ENCODE results near the gene PTPN22. TPM values are rescaled to one million over a fixed set of nuclear protein-coding genes. Genes with fewer than 3 reads are reported as not detected.

PTPN22 gene
- total RNA-seq, 1 donor from 2014 or later, result 0.70 TPM

DNA sequence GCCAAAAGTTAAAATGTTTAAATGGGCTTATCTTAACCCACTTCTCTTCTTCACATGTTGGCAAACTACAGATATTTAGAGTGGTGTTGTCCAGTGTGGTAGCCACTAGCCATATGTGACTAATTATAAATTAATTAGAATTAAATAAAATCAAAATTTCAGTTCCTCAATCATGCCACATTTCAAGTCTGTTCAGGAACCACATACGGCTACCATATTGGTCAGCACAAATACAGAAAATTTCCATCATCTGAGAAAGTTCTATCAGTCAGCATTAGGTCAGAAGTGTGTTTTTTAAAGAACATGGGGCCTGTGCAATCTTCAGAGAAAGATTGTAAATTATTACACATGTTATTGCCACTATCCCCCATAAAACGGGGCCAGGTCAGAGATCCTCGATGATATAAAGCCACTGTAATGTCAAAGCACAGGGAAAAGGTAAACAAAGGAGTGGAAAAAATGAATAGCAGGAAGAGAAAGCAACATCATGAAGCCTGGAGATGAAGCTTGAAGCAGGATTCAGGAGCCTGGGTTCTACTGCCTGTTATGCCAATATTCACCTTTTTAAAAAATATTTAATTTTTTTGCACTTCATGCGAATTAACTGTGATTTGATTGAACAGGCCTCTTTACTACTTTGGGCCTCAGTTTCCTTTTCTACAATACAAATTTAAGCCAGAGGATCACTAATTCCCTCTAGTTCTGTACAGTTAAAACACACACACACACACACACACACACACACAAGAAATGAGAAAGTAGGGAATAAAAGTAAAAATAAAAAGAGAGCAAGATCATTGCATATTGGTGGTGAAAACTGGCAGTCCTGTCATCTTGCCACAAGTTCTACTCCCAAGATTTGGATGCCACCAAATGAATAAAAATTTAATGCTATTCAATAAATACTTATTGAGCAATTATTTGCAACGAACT, 61.6 kb downstream of the PTPN22 start:
- no peak for DNase-seq (ENCODE audit: low spot score)

DNA sequence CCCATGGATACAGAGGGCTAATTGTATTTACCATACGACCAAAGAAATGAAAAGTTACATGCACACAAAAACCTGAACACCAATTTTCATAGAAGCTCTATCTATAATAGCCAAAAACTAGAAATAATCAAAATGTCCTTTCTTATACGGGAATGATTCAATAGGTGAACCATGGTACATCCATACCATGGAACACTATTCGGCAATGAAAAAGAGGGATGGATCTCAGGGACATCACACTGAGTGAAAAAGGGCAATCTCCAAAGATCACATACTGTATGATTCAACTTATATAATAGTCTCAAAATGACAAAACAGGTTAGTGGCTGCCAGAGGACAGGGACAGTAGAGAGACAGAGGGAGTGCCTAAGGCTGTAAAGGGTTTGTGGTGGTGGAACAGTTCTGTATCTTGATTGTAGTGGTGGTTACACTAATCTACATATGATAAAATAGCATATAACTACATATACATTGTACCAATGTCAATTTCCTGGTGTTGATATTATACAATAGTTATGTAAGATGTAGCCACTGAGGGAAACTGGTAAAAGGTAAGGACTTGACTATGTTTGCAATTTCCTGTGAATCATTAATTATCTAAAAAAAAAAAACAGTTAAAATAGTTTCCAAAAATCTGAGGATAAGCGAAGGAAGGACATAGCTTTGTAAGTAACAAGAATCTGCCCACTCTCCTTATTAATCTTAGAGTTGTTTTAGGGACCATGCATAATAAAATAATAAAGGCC, 62.9 kb downstream of the PTPN22 start:
- no peak for DNase-seq (ENCODE audit: low spot score)
- intact Hi-C loops (cut with DNase I), result no loop called here

More for the DNA sequence above, 61.6 kb downstream of the PTPN22 start:
- intact Hi-C loops (cut with DNase I), result loop anchor here (5.0 to 10.0 kb wide), 2 partner anchors 117 to 665 kb away; partner anchors contain the start of gene HIPK1

DNA sequence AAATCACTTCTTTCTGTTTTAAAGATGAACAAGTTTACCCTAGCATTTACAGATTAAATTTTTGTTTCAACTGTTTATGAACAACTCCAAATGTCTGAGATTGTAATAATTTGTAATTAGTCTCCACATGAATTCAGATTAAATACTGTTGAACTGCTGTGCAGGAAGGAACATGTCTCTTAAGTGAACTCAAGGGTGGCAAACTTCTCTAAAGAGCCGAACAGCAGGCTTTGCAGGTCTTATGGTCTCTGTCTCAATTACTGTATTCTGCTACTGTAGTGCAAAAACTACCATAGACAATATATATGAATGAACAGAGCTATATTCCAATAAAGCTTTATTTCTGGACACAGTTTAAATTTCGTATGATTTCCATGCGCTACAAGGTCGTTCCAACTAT, 65.9 kb downstream of the PTPN22 start:
- intact Hi-C loops (cut with DNase I), result no loop called here
- no peak for DNase-seq (ENCODE audit: low spot score)

DNA sequence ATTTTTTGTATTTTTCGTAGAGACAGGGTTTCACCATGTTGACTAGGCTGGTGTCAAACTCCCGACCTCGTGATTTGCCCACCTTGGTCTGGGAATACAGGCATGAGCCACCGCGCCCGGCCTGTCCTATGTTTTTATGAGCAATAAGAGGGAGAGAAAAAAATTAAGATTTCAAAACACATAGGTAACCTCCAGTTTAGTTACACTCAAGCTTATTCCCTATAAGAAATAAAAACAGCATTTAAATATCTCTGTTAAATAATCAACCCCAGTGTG, 66.3 kb downstream of the PTPN22 start:
- DNase-seq (ENCODE audit: low spot score), result no peak
- intact Hi-C loops (cut with DNase I), result no loop called here

DNA sequence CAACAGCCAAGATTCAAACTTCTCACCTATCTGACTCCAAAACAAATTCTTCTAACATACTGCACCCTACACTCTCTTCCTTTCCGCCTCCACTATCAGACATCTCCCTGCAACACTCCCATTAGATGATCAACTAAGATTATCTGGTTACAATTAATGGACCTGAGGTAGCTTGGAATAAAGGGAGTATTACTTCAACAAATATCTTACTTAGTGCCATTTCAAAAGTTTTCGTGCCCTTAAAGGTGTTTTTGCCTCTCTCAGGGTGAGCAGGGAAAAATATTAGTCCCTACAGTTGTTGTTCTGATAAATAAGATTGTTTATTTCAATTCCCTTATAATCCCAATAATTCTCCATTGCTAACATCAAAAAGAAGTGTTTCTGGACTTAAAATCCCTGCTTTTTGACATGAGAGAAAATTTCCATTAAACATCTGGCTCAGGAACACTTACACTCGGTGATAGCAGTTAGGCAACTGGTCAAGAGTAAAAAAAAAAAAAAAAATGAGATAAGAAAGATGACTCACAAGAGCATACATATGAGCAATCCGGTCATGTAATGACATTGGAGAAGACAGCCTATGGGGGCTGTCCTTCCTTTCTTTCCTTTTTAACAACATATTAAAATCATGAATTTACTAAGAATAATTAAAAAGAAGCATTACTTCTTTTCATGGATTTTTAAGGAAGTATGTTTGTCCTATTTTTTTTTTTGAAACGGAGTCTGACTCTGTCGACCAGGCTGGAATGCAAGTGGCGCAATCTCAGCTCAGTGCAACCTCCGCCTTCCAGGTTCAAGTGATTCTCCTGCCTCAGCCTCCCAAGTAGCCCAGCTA, 66.9 kb downstream of the PTPN22 start:
- no peak for DNase-seq (ENCODE audit: low spot score)
- intact Hi-C loops (cut with DNase I), result no loop called here

DNA sequence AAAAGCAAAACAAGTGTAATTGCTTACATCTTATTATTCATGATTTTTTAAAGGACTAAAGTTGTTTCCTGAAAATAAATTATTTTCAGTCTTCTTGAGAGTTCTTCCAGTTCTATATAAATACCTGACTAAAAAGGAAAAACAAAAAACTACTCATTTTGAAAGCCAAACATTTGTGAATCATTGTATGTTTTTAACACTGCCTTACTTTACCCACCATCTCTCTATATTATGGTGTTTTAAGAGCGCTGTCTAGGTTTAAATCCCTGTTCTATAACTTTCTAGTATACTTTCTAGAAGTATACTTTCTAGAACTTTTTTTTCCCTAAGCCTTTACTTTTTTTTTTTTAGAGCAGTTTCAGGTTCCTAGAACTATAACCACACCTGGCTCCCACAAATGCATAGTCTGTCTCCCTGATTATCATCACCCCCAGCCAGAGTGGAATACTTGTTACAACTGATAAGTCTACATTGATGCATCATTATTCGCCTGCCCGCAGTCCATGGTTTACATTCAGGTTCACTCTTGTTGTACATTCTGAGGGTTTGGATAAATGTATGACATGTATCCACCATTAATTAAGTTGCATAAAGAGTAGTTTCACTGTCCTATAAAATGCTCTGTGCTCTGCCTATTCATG, 69.0 kb downstream of the PTPN22 start:
- intact Hi-C loops (cut with DNase I), result no loop called here
- no peak for DNase-seq (ENCODE audit: low spot score)

DNA sequence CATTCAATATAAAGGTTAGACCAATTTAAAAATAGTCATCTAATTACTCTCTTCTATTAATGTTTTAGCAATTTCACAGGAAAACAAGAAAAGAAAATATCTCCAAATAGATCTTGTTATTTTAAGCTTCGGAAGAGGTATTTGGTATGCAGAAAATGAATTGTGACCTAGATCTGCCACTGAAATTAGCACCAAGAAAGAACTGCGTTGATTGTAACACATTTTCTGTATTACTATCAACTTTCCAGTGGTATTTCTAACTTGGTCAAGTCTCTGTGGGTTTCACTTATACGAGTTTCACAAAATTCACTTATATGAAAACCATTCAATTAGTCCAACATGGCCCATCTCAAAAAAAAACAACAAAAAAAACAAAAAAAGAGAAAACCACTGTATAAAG, 71.0 kb downstream of the PTPN22 start:
- intact Hi-C loops (cut with DNase I), result no loop called here

DNA sequence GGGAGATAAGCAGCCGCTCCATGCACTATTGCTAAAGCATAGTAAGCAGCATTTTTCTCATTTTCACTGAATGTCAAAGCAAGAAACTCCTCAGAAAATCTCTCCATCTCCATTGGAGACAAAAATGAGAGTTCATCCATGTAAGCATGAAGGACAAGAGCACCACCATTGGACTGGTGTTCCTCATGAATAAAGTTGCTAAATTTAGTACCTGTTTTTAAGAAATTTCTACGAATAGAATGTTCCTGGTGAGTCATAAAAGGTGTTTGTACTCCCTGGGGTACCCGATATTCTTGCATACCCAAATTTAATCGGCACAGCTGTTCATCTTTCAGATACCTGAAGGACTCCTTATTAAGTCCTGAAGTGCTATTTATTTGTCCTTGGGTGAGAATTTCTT, 74.0 kb downstream of the PTPN22 start:
- no peak for DNase-seq (ENCODE audit: low spot score)
- intact Hi-C loops (cut with DNase I), result no loop called here

More for the DNA sequence above, 71.0 kb downstream of the PTPN22 start:
- no peak for DNase-seq (ENCODE audit: low spot score)

DNA sequence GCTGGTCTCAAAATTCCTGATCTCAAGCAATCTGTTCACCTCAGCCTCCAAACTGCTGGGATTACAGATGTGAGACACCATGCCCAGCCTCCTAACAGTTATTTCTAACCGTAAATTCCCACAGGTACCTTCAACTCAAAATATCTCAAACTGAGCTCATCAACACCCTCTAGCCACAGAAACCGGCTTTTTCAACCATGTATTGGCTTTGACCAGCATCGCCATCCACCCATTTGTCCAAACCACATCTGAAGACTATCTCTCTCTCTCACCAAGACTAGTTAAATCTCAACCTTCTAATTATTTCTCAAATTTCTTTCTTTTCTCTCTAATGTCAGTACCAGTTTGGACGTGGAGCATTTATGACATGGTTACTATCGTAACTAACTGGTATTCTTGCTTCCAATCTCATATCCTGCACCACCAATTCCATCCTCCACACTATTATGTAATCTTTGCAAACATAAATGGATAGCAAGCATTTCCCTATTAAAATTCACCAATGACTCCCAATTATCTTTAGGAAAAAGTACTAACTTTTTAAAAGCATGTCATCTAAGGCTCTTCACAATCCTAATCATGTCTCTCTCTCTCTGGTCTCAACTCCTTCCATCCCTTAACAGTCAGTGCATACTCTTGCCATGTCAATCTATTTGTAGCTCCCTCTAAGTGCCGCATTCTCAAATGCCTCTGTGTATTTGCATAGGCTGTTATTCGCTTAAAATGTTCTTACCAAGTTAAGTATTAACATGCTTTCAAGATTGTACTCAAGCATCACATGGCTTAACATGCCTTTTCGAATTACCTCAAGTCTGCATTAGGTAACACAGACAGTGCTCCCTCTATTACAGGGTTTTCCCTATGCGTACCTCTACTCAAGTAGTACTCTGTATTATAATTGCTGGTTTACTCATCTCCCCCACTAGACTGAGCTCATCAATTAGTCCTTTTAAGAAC, 77.4 kb downstream of the PTPN22 start:
- intact Hi-C loops (cut with DNase I), result no loop called here
- no peak for DNase-seq (ENCODE audit: low spot score)

DNA sequence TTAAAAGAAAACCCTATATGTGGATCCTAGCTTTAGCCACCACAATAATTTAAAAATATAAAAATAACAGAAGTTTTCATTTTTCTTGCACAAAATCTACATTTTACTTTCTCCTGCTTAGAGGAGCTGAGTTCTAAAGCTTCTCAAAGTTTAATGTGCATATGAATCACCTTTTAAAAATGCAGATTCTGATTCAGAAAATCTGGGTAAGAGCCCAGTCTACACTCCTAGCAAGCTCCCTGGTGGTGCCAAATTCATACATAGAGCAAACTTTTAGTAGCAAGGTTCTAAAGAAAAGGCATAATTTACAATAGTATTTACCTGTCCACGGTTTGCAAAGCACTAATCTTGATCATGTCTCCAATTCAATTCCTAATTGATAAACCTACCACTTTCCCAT, 78.5 kb downstream of the PTPN22 start:
- intact Hi-C loops (cut with DNase I), result no loop called here
- DNase-seq (ENCODE audit: low spot score), result no peak

DNA sequence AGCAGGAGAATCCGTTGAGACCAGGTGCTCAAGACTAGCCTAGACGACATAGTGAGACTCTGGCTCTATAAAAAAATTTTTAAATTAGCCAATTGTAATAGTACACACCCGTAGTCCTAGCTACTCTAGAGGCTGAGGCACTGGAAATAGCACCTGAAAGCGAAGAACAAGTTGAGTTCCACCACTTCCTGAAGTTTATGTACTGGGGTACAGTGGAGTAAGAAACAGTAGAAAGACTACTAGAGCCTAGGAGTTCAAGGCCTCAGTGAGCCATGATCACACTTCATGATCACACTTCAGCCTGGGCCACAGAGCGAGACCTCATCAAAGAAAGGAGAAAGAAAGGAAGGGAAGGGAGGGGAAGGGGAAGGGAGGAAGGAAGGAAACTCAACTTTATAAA, 79.0 kb downstream of the PTPN22 start:
- intact Hi-C loops (cut with DNase I), result no loop called here
- no peak for DNase-seq (ENCODE audit: low spot score)

DNA sequence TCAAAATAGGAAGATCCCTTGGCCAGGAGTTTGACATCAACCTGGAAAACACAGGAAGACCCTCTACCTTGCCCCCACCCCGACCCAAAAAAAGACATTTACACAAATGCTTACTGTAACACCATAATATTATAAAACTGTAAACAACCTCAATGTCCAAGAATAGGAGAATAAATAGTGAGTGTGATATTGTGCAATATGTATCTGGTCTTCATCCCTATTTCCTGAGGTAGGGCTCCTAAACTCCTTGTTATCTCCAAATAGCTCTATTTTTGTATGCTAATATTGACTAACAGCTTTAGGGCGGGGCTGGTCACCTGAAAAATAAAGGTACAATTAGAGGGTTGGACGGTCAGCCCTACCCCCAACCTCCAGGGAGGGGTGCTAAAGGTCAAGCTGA, 82.7 kb downstream of the PTPN22 start:
- no peak for DNase-seq (ENCODE audit: low spot score)
- intact Hi-C loops (cut with DNase I), result no loop called here

DNA sequence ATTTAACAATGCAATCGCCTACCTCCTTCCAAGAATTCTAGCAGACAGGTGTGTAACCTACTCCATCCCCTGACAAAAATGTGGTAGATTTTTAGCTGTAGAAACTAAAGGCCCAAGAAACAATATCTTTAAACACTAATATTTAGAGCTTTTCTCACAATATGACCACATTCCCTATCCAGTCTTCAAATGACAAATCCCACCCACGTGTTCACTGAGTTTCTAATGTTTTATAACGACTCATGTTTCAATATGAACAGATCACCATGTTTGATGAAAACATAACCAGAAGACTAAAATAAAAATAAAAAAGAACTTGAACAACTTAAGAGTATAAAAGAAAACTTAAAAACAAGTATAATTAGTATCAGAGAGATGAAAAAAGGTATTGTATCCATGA, 83.8 kb downstream of the PTPN22 start:
- intact Hi-C loops (cut with DNase I), result no loop called here
- DNase-seq (ENCODE audit: low spot score), result no peak

DNA sequence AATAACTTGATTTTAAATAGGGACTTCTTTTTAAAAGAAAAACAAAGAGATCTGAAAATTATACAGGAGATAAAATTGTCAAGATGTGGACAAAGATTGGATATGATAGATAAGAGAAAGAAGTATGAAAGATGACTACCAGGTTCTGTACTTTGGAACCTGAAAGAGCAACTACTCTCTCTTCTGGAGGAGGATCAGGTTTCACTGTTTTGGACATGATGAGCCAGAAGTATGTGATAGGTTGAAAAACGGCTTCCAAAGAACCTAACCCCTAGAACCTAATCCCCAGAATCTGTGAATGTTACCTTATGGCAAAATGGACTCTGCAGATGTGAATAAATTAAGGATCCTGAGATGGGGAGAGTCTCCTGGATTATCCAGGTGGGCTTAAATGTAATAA, 85.4 kb downstream of the PTPN22 start:
- DNase-seq (ENCODE audit: low spot score), result no peak
- intact Hi-C loops (cut with DNase I), result no loop called here

DNA sequence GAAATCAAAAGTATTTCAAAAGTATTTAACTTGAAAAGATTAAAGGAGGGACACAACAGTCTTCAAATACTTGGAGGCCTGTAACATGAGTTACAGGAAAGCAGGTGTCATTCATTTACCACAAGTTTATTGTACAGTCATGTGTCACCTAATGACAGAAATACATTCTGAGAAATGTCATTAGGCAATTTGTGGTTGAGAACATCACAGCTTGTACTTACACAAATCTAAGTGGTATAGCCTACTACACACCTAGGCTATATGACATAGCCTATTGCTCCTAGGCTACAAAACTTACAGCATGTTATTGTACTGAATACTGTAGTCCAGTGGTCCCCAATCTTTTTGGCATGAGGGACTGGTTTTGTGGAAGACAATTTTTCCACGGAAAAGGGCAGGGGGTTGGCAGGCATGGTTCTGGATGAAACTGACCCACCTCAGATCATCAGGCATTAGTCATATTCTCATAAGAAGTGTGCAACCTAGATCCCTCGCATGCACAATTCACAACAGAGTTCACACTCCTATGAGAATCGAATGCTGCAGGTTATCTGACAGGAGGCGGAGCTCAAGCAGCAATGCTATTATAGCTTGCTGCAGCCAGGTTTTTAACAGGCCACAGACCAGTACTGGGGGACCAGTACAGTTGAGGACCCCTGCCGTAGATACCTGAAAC, 87.3 kb downstream of the PTPN22 start:
- intact Hi-C loops (cut with DNase I), result no loop called here
- no peak for DNase-seq (ENCODE audit: low spot score)

DNA sequence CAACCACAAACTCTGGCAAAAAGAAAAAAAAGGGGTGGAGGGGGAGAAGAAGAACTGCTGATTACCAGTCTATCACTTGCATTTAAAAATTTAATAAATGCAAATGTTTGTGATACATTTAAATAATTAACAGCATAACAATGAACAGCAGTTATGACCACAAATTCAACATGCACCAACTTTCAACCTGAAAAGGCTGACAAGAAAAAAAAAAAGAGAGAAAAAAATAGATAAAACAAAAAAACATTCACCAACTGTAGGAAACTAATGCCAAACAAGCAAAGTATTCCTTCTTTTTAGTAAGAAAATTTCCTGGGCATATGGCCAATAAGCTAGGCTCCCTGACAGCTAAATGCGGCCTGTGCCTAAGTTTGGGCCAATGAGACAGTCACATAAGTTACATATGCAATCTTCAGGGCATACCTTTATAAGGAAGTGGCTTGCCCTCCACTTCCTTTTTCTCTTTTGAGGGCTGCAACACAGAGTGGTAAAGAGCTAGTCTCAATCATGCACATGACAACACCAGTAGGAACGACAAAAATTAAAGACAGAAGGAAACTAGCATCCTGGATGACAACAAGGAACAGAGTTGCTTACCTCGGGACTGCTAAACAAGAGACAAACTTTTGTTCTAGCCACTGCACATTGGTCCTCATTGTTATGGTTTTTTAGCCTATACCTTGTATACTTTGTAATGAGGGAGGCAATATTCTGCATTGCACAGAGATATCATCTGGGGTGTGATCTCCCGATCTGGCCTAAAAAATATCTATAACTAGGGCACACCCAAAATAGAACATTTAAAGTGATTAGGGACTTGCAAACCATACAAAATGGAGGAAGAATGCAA, 88.0 kb downstream of the PTPN22 start:
- intact Hi-C loops (cut with DNase I), result no loop called here
- DNase-seq (ENCODE audit: low spot score), result no peak

DNA sequence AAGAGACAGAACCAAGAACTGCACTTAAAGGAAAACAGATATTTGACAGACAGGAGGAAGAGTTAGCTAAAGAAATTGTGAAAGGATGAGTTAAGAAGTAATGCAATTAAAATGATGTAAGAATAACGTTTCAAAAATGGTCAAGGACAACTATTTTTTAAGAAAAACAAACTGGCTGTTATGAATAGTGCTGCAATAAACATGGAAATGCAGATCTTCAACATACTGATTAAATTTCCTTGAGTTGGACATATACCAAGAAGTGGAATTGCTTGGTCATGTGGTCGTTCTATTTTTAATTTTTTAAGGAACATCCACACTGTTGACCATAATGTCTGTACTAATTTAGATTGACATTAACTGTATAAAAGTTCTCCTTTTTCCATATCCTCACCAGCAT, 89.1 kb downstream of the PTPN22 start:
- intact Hi-C loops (cut with DNase I), result no loop called here
- DNase-seq (ENCODE audit: low spot score), result no peak

All from cardiac septum (tissue), 1 donor.